ENCODE measurements around the gene CTTN.

The CTTN gene

DNA sequence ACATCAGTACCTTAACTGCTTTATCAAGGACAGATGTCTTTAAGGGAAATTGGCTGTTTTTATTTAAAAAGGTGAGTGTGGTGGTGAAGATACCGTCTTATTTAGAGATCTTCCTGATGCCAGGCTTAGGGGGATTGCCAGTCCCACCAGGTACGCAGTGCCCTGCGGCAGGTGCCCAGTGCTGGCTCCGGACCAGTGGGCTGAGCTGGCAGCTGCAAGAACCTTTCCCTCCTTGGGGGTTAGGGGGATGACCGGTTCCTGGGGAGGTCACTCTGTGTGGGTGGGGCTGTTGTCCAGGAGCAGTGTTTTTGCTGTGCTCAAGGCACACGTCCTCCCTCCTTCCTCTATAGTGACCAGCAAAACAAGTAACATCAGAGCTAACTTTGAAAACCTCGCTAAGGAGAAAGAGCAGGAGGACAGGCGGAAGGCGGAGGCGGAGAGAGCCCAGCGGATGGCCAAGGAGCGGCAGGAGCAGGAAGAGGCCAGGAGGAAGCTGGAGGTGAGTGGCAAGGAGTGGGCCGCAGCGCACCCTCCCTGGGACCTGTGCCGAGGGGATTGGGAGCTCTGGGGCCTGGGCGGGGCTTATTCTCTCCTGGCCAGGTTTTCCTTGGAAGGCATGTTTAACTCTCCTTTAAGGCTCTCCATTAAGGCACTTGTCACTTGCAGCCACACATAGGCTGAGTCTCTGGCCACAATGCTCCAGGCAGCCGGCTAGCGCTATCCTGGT lies 30.5 kb downstream of the CTTN start:
- peaks cover 69% of the 10 kb centered on the region for H3K27me3 Mint-ChIP-seq
- H3K27ac Mint-ChIP-seq (ENCODE audit: low read depth), result no peak overlapping the region
- no peak for DNase-seq (ENCODE audit: low spot score in 2 of 2)
- peaks cover 27% of the 10 kb centered on the region for H3K4me1 Mint-ChIP-seq
- no peaks in the 10 kb centered on the region for H3K9me3 Mint-ChIP-seq
- peaks cover 5% of the 10 kb centered on the region for H3K36me3 Mint-ChIP-seq (ENCODE audit: insufficient read depth)
- no peak overlapping the region for H3K4me3 Mint-ChIP-seq
- ATAC-seq (replicated peaks; ENCODE audit: extremely low read depth, poor library complexity, severe bottlenecking), result no peak

DNA sequence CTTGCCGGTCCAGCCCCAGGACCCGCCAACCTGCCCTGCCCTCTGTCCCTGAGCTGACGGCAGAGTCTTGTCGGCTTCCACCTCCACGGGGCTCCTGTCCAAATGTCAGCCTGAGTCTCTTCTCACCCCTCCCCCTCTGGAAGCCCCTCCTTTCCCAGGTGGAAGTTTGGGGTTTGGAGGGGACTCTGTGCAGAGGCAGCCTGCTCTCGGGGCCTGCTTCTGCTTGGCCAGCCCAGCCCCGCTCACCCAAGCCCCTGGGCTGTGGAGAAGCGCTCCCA lies 31.0 kb downstream of the CTTN start:
- Mint-ChIP-seq H3K27me3 (peaks cover 69% of the 10 kb centered on the region), H3K4me3 (no peak overlapping the region), H3K36me3 (ENCODE audit: insufficient read depth) (peaks cover 2% of the 10 kb centered on the region), H3K9me3 (no peaks in the 10 kb centered on the region), H3K4me1 (peaks cover 22% of the 10 kb centered on the region), H3K27ac (ENCODE audit: low read depth) (no peak overlapping the region)
- DNase-seq (ENCODE audit: low spot score in 2 of 2), result no peak
- no peak for ATAC-seq (replicated peaks; ENCODE audit: extremely low read depth, poor library complexity, severe bottlenecking)

DNA sequence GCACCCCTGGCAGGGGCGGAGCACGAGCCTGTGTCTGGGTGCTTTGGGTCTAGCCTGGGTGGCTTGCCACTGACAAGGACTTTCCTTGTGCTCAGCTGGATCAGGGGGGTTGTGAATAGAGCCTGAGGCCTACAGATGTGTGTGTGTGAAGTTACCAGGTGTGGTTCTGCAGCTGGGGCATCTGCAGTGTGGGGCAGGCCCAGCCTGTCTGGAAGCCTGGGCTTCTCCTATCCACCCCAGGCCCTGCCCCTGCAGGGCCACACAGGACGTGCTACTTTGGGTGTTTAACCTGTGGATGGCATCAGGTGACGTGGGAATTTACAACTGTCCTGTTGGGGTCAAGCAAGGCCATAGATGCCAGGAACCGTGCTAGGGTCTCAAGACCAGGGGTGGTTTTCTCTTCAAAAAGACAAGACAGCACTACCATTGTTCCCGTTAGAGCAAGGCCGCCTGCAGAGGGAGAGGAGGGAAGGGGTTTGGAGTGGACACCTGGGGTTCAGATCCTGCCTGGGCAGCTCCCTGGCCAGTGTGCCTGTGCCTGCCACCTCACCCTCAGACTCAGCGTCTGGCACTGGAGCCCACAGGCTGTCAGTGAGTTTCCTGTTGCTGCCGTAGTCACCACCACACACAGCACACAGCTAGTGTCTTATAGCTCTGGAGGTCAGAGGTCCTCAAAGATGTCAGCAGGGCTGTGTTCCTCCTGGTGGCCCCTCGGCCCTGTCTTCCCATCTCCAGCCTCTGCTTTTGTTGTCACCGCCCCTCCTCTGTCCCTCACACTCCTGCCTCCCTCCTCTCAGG lies 31.6 kb downstream of the CTTN start:
- H3K9me3 Mint-ChIP-seq, result no peaks in the 10 kb centered on the region
- peaks cover 16% of the 10 kb centered on the region for H3K4me1 Mint-ChIP-seq
- H3K27me3 Mint-ChIP-seq, result peaks cover 63% of the 10 kb centered on the region
- DNase-seq (ENCODE audit: low spot score in 2 of 2), result no peak
- ATAC-seq (replicated peaks; ENCODE audit: extremely low read depth, poor library complexity, severe bottlenecking), result peak; percentile 32
- H3K4me3 Mint-ChIP-seq, result no peak overlapping the region
- H3K36me3 Mint-ChIP-seq (ENCODE audit: insufficient read depth), result no peaks in the 10 kb centered on the region
- H3K27ac Mint-ChIP-seq (ENCODE audit: low read depth), result no peak overlapping the region

DNA sequence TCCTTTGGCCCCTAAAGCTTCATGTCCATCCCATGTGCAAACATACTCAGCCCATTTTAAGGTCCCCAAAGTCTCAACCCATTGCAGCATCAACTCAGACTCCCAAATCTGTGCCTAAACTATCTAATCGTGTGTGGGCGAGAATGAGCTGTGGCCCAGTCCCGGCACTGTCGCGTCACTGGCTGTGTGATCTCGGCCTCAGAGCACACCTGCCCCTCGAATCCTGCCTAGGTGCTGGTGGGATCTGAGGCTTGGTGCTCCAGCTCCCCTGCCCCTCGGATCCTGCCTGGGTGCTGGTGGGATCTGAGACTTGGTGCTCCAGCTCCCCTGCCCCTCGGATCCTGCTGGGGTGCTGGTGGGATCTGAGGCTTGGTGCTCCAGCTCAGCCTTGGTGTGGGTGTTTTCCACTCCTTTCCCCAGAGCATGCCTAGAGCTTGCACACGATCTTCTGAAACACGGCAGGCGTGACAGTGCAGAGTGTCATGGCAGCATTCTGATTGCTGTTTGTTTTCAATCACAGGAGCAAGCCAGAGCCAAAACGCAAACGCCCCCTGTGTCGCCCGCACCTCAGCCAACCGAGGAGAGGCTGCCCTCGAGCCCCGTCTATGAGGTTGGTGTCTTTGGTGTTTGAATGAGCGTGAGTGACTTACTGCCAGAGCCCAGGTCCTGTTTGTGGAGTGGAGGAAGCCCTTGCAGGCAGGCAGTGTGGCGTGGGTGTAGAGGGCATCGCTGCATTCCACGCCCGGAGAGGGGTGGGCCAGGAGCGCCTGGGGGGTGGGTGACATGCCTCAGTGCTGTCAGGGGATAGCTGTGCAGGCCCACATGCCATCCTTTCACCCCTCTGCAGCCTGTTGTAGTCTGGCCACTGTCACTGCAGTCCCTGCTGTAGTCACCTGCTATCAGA lies 32.6 kb downstream of the CTTN start:
- peaks cover 53% of the 10 kb centered on the region for H3K27me3 Mint-ChIP-seq
- H3K4me1 Mint-ChIP-seq, result peaks cover 6% of the 10 kb centered on the region
- DNase-seq (ENCODE audit: low spot score in 2 of 2) (no peak), ATAC-seq (replicated peaks; ENCODE audit: extremely low read depth, poor library complexity, severe bottlenecking) (no peak)
- H3K36me3 Mint-ChIP-seq (ENCODE audit: insufficient read depth), result no peaks in the 10 kb centered on the region
- no peak overlapping the region for H3K4me3 Mint-ChIP-seq
- no peak overlapping the region for H3K27ac Mint-ChIP-seq (ENCODE audit: low read depth)
- H3K9me3 Mint-ChIP-seq, result no peaks in the 10 kb centered on the region

DNA sequence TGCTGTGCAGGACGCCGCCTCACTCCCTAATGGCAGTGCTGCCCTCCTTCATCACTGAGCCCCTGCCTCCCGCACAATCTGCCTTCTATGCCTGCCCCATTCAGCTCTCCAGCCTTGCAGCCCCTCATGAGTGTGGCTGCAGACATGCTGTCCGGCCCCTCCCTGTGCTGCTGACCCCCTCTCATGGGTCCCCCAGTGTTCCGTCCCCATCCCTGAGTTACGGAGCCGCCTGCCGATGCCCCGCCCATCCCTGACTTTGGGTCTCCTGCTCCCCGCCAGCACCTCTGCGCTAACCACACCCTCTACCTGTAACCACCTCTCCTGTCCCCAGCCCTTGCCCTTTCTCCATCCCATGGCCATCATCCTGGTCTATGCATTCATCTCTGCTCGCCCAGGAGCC lies 33.3 kb downstream of the CTTN start:
- Mint-ChIP-seq H3K36me3 (ENCODE audit: insufficient read depth) (no peaks in the 10 kb centered on the region), H3K27me3 (peaks cover 51% of the 10 kb centered on the region), H3K27ac (ENCODE audit: low read depth) (no peak overlapping the region), H3K9me3 (no peaks in the 10 kb centered on the region), H3K4me3 (no peak overlapping the region), H3K4me1 (peaks cover 4% of the 10 kb centered on the region)
- DNase-seq (ENCODE audit: low spot score in 2 of 2) (no peak), ATAC-seq (replicated peaks; ENCODE audit: extremely low read depth, poor library complexity, severe bottlenecking) (no peak)

DNA sequence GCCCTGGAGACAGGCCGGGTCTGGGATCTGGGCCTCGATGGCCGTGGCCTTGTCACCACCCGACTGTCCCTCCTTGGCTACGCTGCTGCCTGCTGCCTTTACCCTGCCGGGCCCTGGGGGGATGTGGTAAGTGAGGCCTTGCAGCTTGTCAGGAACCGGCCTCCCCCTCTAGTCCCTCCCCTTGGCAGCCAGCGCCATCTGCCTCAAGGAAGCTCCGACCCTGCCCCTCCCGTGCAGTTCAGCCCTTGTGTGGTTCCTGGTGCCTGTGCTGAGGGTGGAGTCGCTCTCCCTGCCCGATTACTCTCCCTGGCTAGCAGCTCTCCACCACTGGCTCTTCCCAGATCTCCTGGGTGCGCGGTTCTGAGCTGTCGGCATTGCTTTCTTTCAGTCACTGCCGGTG lies 33.7 kb downstream of the CTTN start:
- ATAC-seq (replicated peaks; ENCODE audit: extremely low read depth, poor library complexity, severe bottlenecking) (no peak), DNase-seq (ENCODE audit: low spot score in 2 of 2) (no peak)
- H3K9me3 Mint-ChIP-seq, result no peaks in the 10 kb centered on the region
- H3K36me3 Mint-ChIP-seq (ENCODE audit: insufficient read depth), result no peaks in the 10 kb centered on the region
- H3K4me3 Mint-ChIP-seq, result no peak overlapping the region
- H3K27ac Mint-ChIP-seq (ENCODE audit: low read depth), result no peak overlapping the region
- H3K4me1 Mint-ChIP-seq, result peaks cover 4% of the 10 kb centered on the region
- H3K27me3 Mint-ChIP-seq, result peaks cover 51% of the 10 kb centered on the region

DNA sequence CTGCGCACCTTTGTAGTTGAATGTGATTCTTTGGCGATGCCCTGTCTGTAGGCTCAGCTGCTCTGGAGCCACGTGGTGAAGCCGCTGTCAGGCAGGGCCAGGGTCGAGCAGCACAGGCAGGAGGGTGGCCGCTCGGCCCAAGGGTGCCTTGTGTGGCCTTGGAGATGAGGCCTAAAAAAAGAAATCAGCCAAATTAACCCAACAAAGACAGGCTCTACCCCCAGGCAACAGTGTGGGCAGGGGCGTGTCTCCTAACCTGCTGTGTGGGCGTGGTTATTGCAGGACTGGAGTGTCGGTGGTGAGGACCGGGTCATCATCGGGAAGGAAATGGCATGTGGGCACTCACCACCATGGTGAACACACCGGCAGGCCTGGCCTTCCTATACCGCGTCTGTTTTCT lies 34.3 kb downstream of the CTTN start:
- Mint-ChIP-seq H3K27me3 (peaks cover 54% of the 10 kb centered on the region), H3K36me3 (ENCODE audit: insufficient read depth) (no peaks in the 10 kb centered on the region), H3K4me1 (peaks cover 4% of the 10 kb centered on the region), H3K9me3 (no peaks in the 10 kb centered on the region), H3K4me3 (no peak overlapping the region), H3K27ac (ENCODE audit: low read depth) (no peak overlapping the region)
- ATAC-seq (replicated peaks; ENCODE audit: extremely low read depth, poor library complexity, severe bottlenecking) (no peak), DNase-seq (ENCODE audit: low spot score in 2 of 2) (no peak)

DNA sequence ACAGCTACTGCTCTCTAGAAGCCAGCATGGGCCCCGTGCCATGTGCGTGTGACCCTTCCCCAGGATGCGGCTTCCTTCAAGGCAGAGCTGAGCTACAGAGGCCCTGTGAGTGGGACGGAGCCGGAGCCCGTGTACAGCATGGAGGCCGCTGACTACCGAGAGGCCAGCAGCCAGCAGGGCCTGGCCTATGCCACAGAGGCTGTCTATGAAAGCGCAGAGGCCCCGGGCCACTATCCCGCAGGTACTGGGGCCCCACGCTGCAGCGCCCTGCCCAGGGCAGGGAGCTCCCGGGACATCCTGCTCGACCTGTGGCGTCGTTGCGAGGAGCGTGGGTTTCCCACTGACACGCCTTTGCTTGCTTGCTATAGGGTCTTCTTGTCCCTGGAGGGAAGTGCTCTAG lies 34.7 kb downstream of the CTTN start:
- no peak for ATAC-seq (replicated peaks; ENCODE audit: extremely low read depth, poor library complexity, severe bottlenecking)
- no peaks in the 10 kb centered on the region for H3K9me3 Mint-ChIP-seq
- DNase-seq (ENCODE audit: low spot score in 2 of 2), result no peak
- peaks cover 4% of the 10 kb centered on the region for H3K4me1 Mint-ChIP-seq
- H3K4me3 Mint-ChIP-seq, result no peak overlapping the region
- H3K27ac Mint-ChIP-seq (ENCODE audit: low read depth), result no peak overlapping the region
- H3K27me3 Mint-ChIP-seq, result peaks cover 58% of the 10 kb centered on the region
- H3K36me3 Mint-ChIP-seq (ENCODE audit: insufficient read depth), result no peaks in the 10 kb centered on the region

DNA sequence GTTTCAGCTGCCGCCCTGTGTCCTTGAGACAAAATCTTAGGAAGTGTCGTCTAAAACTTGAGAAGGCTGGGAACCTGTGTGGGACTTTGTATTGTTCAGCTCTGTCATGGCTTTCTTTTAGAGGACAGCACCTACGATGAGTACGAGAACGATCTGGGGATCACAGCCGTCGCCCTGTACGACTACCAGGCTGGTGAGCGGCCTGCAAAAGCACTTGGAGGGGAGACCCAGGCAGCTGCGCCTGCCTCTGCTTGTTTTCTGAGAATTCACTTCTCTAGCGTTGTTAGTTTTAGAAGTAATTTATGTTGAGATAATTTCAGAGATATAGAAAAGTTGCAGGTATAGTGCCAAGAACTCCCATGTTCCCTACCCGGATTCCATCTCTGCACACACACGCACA lies 35.2 kb downstream of the CTTN start:
- H3K36me3 Mint-ChIP-seq (ENCODE audit: insufficient read depth), result no peaks in the 10 kb centered on the region
- ATAC-seq (replicated peaks; ENCODE audit: extremely low read depth, poor library complexity, severe bottlenecking) (no peak), DNase-seq (ENCODE audit: low spot score in 2 of 2) (no peak)
- H3K4me3 Mint-ChIP-seq, result no peak overlapping the region
- H3K27me3 Mint-ChIP-seq, result peaks cover 58% of the 10 kb centered on the region
- no peaks in the 10 kb centered on the region for H3K9me3 Mint-ChIP-seq
- no peak overlapping the region for H3K27ac Mint-ChIP-seq (ENCODE audit: low read depth)
- peaks cover 4% of the 10 kb centered on the region for H3K4me1 Mint-ChIP-seq

DNA sequence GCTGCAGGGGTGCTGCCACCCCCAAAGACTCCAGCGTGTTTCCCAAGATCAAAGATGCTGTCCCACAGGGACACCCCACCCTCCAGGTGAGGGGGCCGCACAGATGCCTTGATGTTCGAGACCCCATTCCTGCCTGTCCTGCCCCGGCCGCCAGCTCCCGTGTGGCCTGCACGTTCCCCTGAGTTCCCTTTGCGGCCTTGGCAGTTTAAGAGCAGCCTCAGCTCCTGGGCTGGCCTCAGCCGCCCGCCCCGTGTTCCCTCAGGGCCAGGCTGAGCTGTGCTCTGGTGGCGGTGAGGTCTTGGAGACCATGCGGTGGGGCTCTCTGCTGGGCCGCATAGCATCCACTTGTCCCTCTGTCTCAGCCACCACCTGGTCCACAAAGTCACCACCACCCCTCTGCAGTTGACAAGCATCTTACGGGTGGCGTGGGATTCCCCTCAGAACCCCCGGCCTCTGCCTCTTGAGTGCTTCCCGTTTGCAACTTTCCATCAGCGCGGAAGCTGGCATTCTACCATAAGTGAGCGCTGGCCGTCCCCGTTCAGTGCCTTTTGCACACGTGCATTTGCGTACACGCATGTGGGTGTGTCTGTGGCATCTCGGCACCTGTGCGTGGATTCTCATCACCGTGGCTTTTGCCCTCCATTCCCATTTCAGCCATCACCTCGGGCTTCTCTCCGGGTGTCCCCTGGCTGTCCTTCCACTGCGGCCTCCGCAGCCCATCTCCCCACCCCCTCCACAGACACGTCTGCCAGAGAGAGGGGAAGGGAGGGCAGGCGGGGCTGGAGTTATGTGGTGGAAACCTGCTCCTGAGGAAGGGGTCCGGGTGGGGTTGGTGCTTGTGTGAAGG lies 35.9 kb downstream of the CTTN start:
- Mint-ChIP-seq H3K27me3 (peaks cover 55% of the 10 kb centered on the region), H3K4me1 (peaks cover 4% of the 10 kb centered on the region), H3K36me3 (ENCODE audit: insufficient read depth) (no peaks in the 10 kb centered on the region), H3K9me3 (no peaks in the 10 kb centered on the region), H3K27ac (ENCODE audit: low read depth) (no peak overlapping the region), H3K4me3 (no peak overlapping the region)
- ATAC-seq (replicated peaks; ENCODE audit: extremely low read depth, poor library complexity, severe bottlenecking) (no peak), DNase-seq (ENCODE audit: low spot score in 2 of 2) (no peak)

DNA sequence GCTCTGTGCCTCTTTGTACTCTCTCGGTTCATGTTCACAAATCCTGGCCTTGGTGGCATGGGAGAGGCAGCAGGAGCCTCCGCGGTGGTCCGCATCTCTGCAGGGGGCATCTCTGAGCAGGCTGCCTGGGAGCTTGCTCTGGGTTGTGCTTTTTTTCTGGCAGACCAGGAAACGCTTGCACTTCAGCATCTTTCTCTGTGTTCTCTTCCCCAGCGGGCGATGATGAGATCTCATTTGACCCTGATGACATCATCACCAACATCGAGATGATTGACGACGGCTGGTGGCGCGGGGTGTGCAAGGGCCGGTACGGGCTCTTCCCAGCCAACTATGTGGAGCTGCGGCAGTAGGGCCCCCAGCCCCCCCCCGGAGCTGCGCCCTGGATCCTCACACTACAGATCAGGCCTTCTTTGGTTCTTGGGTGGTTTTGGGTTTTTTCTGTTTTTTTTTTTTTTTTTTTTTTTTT lies 36.5 kb downstream of the CTTN start:
- no peak for ATAC-seq (replicated peaks; ENCODE audit: extremely low read depth, poor library complexity, severe bottlenecking)
- Mint-ChIP-seq H3K27ac (ENCODE audit: low read depth) (no peak overlapping the region), H3K27me3 (peaks cover 55% of the 10 kb centered on the region), H3K9me3 (no peaks in the 10 kb centered on the region), H3K4me3 (no peak overlapping the region), H3K36me3 (ENCODE audit: insufficient read depth) (no peaks in the 10 kb centered on the region), H3K4me1 (peaks cover 4% of the 10 kb centered on the region)
- DNase-seq (ENCODE audit: low spot score in 2 of 2), result no peak

DNA sequence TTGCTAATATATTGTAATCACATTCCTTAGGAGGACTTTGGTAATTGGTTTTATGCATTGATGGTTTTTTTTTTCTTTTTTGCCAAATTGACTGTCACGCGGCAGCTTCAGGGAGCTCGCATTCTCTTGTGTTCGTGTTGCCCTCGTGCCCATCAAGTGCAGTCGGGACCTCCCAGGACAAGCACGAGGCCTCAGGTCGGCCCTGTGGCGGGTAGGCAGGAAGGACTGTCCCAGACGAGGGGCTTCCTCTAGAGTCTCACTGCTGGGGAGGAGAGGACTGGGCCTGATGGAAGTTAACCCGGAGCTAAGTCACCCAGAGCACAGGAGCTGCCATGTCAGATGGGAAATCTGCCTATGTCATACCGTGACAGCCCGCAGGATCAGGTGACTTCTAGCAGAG lies 37.0 kb downstream of the CTTN start:
- ATAC-seq (replicated peaks; ENCODE audit: extremely low read depth, poor library complexity, severe bottlenecking), result no peak
- Mint-ChIP-seq H3K4me1 (peaks cover 3% of the 10 kb centered on the region), H3K9me3 (no peaks in the 10 kb centered on the region), H3K36me3 (ENCODE audit: insufficient read depth) (no peaks in the 10 kb centered on the region), H3K4me3 (no peak overlapping the region), H3K27ac (ENCODE audit: low read depth) (no peak overlapping the region), H3K27me3 (peaks cover 55% of the 10 kb centered on the region)
- DNase-seq (ENCODE audit: low spot score in 2 of 2), result no peak

Measured in central memory CD8-positive, alpha-beta T cell (primary cell).